ENCODE data around the gene TAF5L. TPM values are rescaled to one million over a fixed set of nuclear protein-coding genes. Genes with fewer than 3 reads are reported as not detected.

Gene TAF5L
- polyA plus RNA-seq, 1 donor (not counting 4 experiments of a cell fraction or from before 2014, with no cell fraction given) = 23.7 TPM

- FAIRE-seq (no peak), DNase-seq (ENCODE audit: low read depth, low spot score) (no peak)
- Histone ChIP-seq H3K27ac (ENCODE audit: control insufficient read depth, insufficient read depth, low read length) (no peak overlapping the region), H3K36me3 (ENCODE audit: control insufficient read depth in 2 of 2, extremely low read depth in 1 of 2, insufficient read depth in 2 of 2, low read length in 2 of 2) (peaks cover 7 to 12% of the 10 kb centered on the region in 2 experiments), H3K4me2 (ENCODE audit: control insufficient read depth, extremely low read depth, insufficient read depth, low read depth, low read length) (no peak overlapping the region), H2AFZ (ENCODE audit: control insufficient read depth, low read length) (no peak overlapping the region), H3K79me2 (ENCODE audit: control insufficient read depth, insufficient read depth, low read length) (no peaks in the 10 kb centered on the region), H3K9me1 (ENCODE audit: control insufficient read depth, extremely low read depth, insufficient read depth, low read length) (no peaks in the 10 kb centered on the region), H3K9ac (ENCODE audit: control insufficient read depth, extremely low read depth, insufficient read depth, low read length) (no peak overlapping the region), H3K27me3 (ENCODE audit: control insufficient read depth, extremely low read depth, insufficient read depth, low read length) (no peaks in the 10 kb centered on the region), H4K20me1 (ENCODE audit: control insufficient read depth, extremely low read depth, insufficient read depth, low read length) (no peaks in the 10 kb centered on the region), H3K4me1 (ENCODE audit: control insufficient read depth, extremely low read depth, insufficient read depth, low read length) (no peaks in the 10 kb centered on the region), H3K4me3 (ENCODE audit: control insufficient read depth in 2 of 3, extremely low read depth in 1 of 3, insufficient read depth in 2 of 3, low read depth in 1 of 3, low read length in 3 of 3) (no peak overlapping the region), H3K9me3 (ENCODE audit: control insufficient read depth, low read depth, low read length) (no peaks in the 10 kb centered on the region)
- dilution Hi-C loops (cut with MboI; ENCODE audit: extremely low pct_ligation_motif_present, low sequenced_read_pairs) = no loop called here
- no peak for TF ChIP-seq CTCF (optimal IDR thresholded peaks at IDR 0.05 in 1 of 3, IDR thresholded peaks at IDR 0.05 in 1 of 3, conservative IDR thresholded peaks at IDR 0.05 in 1 of 3; ENCODE audit: extremely low read depth in 1 of 3, insufficient read depth in 2 of 3, low read length in 3 of 3)
- TF ChIP-seq EZH2 (IDR thresholded peaks at IDR 0.05; ENCODE audit: low read length) = no peak
These were observed 81.3 kb downstream of the TAF5L start for GRCh38 chr1:229544587-229544986.

Small RNA genes within 50 kb of the gene (small RNA-seq; reads per million reads assigned to genes)
- gene HMGN2P19 (ENCODE audit: insufficient read length in 3 of 3, low read depth in 3 of 3, low replicate concordance in 1 of 3) = 0 reads per million in 3 experiments
- 0 to 0.25 (median 0) reads per million in 3 experiments for gene RNA5SP78 (ENCODE audit: insufficient read length in 3 of 3, low read depth in 3 of 3, low replicate concordance in 1 of 3)

Other genes starting within 250 kb of the TAF5L start
- 0.05 to 0.09 TPM (median 0.05 TPM) in 3 replicates for gene ACTA1, start 192.0 kb downstream of the TAF5L start, polyA plus RNA-seq
- gene NUP133, start 117.8 kb downstream of the TAF5L start, polyA plus RNA-seq = 16.8 to 25.2 TPM (median 22.2 TPM) in 3 replicates
- 8.8 to 14.3 TPM (median 10.8 TPM) in 3 replicates for gene ABCB10, start 67.4 kb downstream of the TAF5L start, polyA plus RNA-seq
- 8.2 to 13.4 TPM (median 8.5 TPM) in 3 replicates for gene URB2, start 125 bp upstream of the TAF5L start, polyA plus RNA-seq

Measured in keratinocyte (primary cell).